Erythroblast (primary cell): Measurements from ENCODE around the gene SERPINA12.

Experiments used
- GATA1 ChIP-seq: IDR thresholded peaks from 2 replicates; pipeline ENCODE4 v1.6.1; 2011; ENCODE audit warnings: low read depth, mild to moderate bottlenecking, control low read depth, low read length, moderate library complexity
- POLR2A ChIP-seq: IDR thresholded peaks from 2 replicates; pipeline ENCODE4 v1.6.1; 2011; ENCODE audit warnings: mild to moderate bottlenecking, low read length

DNA sequence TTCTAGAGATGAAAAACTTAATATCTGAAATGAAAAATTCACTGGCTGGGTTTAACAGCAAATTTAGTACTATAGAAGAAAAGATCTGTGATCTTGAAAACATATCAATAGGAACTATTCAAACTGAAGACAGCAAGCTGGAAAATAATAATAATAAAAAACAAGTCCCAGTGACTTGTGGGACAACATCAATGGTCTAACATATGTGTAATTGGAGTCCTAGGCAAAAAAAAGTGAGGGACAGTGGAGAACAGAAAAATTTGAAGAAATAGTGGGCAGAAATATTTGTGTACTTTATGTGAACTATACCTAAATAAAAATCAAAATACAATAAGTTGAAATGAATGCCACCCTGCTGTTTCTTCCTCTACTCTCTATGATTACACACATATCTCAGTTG, 30.8 kb downstream of the SERPINA12 start:
- TF ChIP-seq POLR2A (no peak), GATA1 (no peak)
